Erythroblast (primary cell): Measurements from ENCODE around the gene ORAI1.
A peak's percentile ranks its signal among the peaks of the same experiment; 100 is the strongest.
"Not testable (repeated sequence)": the region's sequence is repeated elsewhere in the genome, so short reads cannot be mapped to it uniquely, and the experiment has no call there.

Experiments
- DNase-seq, 2 experiments: peaks; one replicate each; lab custom pipeline; 2025; lab: John Stamatoyannopoulos, UW
- GATA1 ChIP-seq: IDR thresholded peaks from 2 replicates; pipeline ENCODE4 v1.6.1; 2011; ENCODE audit warnings: low read depth, mild to moderate bottlenecking, control low read depth, low read length, moderate library complexity
- POLR2A ChIP-seq: IDR thresholded peaks from 2 replicates; pipeline ENCODE4 v1.6.1; 2011; ENCODE audit warnings: mild to moderate bottlenecking, low read length

Gene ORAI1

DNA sequence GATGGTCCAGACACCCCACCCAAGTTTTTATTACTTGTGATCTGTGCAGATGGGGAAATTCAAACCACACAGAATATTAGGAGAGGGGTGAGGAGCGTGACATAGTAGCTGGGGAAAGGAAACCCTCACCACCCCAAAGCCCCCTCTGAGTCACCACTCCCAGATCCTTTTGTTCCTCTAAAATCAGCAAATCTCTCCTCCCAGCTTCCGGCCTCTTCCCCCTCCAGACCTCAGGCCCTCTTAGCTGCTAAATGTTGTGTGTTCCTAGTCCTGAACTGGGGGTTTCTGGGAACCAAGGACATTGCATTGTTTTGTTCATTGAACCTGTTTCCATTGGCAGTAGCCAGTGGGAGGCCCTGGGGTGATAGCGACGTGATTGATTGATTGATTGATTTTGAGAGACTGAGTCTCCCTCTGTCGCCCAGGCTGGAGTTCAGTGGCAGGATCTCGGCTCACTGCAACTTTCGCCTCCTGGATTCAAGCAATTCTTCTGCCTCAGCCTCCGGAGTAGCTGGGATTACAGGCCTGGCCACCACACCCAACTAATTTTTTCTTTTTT is 5.9 kb upstream of the ORAI1 start:
- DNase-seq = no peak

DNA sequence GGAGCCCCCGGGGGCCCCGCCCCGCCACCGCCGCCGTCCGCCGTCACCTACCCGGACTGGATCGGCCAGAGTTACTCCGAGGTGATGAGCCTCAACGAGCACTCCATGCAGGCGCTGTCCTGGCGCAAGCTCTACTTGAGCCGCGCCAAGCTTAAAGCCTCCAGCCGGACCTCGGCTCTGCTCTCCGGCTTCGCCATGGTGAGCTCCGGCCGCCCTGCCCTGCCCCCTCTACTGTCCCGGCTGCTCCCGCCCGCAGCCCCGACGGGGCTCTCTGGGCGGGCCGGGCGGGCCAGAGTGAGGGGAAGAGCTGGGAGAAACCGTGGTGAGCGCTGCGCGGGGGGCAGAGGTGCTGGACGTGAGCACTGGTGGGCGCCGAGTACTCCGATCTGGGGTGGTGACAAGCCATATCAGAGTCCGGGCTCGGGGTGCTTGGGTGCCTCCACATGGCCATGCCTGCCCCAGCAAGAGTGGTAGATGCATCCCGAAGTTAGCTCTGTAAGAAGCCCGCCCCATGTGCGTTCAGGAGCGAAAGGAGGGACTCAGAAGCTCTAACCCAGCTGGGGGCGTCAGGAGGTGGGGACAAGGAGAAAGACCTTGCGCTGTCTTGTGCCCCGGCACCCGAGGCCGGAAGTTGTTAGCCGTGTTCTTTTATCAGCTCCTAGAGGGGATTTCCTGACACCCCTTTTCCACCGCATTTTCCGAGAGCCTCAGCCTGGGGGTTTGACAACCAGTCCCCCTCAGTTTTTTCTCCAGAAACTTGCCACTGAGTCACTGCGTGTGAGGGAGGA is 717 bp downstream of the ORAI1 start:
- TF ChIP-seq POLR2A (peak; percentile 53), GATA1 (no peak)
- peak; percentile 73 to 77 for DNase-seq

More for the DNA sequence above, 5.9 kb upstream of the ORAI1 start:
- no peak for TF ChIP-seq POLR2A
- TF ChIP-seq GATA1 = no peak

DNA sequence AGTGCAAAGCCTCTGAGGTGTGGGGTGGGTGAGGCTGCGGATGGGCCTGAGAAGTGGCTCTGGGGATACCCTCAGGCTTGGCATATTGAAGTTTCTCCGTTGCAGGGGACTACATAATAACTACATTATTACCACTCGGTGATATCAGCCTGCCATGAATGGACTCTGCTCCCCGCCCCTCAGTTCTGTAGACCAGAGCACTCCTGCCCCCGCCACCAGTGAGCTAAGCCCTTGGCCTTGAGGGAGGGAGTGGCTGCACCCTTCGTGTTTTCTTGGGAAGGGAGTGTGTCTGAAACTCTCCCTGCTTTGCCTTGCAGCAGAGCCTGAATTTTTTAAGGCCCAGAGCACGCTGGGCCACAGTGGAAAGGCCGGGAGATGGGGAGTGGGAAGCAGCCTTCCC is 1.7 kb downstream of the ORAI1 start:
- no peak for TF ChIP-seq POLR2A
- TF ChIP-seq GATA1 = no peak
- DNase-seq = peak; percentile 44 to 47

GRCh38 chr12:121628536-121628935 is 2.2 kb downstream of the ORAI1 start:
- no peak for DNase-seq
- TF ChIP-seq POLR2A (no peak), GATA1 (no peak)

DNA sequence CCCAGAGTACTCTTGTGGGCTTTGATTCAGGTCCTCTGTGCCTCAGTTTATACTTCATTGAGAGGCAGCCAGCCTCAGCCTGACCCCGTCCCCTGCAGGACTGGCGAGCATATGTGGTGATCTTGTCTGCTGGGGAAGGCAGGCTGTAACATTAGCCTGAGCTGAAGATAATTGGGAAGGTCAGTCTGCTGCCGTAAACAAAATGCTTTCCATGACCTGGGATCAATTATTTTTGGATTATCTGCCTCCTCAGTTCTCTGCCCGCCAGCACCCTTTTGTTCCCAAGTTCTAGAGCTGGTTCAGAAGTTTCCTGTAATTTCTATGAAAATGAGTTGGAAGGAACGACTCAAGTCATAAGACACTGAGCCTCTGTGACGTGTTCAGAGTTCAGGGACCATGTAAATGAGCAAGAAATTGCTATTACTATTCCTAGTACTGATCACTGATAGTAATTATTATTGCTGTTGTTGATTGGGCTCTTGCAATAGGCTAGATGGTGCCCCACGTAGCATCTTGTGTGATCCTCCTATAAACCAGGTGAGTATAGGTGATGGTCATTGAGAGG is 4.5 kb downstream of the ORAI1 start:
- DNase-seq = no peak
- TF ChIP-seq GATA1 (no peak), POLR2A (no peak)

GRCh38 chr12:121632069-121632970 is 6.0 kb downstream of the ORAI1 start:
- DNase-seq = no peak
- TF ChIP-seq POLR2A = no peak
- no peak for TF ChIP-seq GATA1

DNA sequence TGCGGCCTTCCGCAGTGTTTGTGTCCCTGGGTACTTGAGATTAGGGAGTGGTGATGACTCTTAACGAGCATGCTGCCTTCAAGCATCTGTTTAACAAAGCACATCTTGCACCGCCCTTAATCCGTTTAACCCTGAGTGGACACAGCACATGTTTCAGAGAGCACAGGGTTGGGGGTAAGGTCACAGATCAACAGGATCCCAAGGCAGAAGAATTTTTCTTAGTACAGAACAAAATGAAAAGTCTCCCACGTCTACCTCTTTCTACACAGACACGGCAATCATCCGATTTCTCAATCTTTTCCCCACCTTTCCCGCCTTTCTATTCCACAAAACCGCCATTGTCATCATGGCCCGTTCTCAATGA is 7.5 kb downstream of the ORAI1 start:
- not testable (repeated sequence) for DNase-seq

DNA sequence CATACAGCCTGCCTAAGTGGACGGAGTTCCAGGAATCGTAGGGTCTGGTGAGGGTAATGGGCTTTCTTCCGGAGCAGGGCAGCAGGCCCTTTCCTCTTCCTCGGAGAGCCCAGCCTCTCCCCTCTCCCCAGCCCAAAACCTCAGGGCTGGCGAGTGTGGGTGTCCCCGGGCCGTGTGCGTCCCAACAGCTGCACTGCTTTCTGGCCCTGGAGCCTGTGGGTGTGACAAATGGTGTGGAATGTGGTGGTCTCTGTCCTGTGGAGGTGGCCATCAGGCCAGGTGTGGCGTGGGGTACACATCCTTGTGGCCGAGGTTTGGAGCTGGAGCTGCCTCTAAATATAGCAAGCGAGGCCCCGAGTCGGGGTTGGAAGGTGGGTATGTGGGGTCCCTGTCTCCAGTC is 8.5 kb downstream of the ORAI1 start:
- DNase-seq = no peak
- no peak for TF ChIP-seq POLR2A
- no peak for TF ChIP-seq GATA1

GRCh38 chr12:121637231-121637914 is 11.0 kb downstream of the ORAI1 start:
- DNase-seq = no peak

DNA sequence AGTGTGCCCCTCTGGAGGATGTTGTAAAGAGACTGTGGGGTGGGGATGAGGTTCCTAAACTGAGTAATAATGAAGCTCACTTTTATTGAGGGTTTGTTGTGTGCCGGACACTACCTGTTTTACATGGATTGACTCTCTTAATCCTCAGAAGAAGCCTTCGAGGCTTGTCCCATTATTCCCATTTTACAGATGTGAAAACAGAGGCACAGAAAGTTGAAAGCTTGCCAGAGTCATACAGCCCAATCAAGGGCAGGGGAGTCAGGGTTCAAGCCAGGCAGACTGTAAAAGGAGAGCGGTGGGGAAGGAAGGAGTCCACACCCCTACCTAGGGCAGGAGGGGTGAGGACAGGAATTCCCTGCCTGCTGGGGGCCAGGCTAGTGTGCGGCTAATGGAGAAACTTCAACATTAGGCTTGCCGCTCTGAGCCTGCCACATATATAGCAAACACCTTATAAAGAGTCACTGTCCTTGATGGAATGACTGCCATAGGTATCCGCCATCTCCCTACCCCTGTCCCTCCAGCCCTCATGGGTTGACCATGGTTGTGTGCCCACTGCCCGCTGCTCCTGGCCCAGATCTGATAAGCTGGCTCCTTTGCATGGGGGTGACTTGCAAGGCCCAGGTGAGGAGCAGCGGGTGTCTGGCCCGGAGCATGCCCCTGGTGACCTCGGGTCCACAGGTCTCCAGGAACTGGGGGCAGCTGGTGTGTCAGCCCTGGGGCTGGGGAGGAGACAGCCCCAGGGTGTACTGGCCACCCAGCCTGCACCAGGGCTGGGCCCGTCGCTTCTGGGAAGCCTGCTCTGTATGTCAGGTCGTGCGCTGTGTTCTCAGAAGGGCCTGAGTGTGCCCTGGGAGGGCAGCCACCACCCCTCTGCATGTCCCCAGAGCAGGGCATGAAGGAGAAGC is 12.2 kb downstream of the ORAI1 start:
- TF ChIP-seq GATA1 (no peak), POLR2A (no peak)
- DNase-seq = no peak

More at GRCh38 chr12:121637231-121637914, 11.0 kb downstream of the ORAI1 start:
- TF ChIP-seq GATA1 = no peak
- no peak for TF ChIP-seq POLR2A

- DNase-seq = no peak
These were observed 15.0 kb downstream of the ORAI1 start for GRCh38 chr12:121641343-121641630.

GRCh38 chr12:121648458-121649028 is 22.2 kb downstream of the ORAI1 start:
- no peak for DNase-seq
- no peak for TF ChIP-seq GATA1
- no peak for TF ChIP-seq POLR2A

More at GRCh38 chr12:121641343-121641630, 15.0 kb downstream of the ORAI1 start:
- TF ChIP-seq POLR2A = no peak
- TF ChIP-seq GATA1 = no peak

DNA sequence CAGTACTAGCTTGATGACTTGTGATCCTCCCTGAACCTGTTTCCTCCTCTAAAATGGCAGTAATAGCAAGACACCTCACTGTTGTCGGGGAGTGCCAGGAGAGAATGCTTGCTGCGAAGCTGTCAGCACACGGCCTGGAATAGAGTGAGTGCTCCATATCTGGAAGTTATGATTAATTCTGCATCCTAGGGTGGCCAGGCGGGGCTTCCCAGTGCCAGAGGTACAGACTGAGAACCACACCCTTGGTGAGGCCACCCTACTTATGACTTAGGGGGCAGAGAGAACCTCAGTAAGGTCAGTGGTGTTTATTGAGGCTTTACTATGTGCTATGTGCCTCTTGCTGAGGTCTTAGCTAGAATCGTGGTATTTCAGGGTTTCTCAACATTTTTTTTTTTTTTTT is 23.0 kb downstream of the ORAI1 start:
- DNase-seq = peak in 1 of 2 experiments; percentile 21
- no peak for TF ChIP-seq POLR2A
- no peak for TF ChIP-seq GATA1
